ENCODE results near the gene CLSTN3. TPM values are rescaled to one million over a fixed set of nuclear protein-coding genes. Genes with fewer than 3 reads are reported as not detected.

Gene CLSTN3
- 8.9 and 18.0 TPM in 2 replicates for total RNA-seq
- polyA plus RNA-seq (2012) = 13.6 TPM

- DNase-seq (ENCODE audit: low read depth) = peak; percentile 72
These were observed at the start of gene CLSTN3 for GRCh38 chr12:7129872-7130691. CLSTN3 (plus strand) TSS chr12:7130371; CDS start chr12:7130649, 278 bp downstream.

- DNase-seq (ENCODE audit: low read depth) = no peak
These were observed 49.1 kb upstream of the CLSTN3 start for GRCh38 chr12:7081037-7081436.

- DNase-seq (ENCODE audit: low read depth) = no peak
These were observed 47.0 kb upstream of the CLSTN3 start for GRCh38 chr12:7083125-7083524.

- DNase-seq (ENCODE audit: low read depth) = no peak
These were observed 40.8 kb upstream of the CLSTN3 start for GRCh38 chr12:7089196-7089871.

GRCh38 chr12:7090222-7090998 lies 39.8 kb upstream of the CLSTN3 start:
- peak; percentile 92 for DNase-seq (ENCODE audit: low read depth)

- DNase-seq (ENCODE audit: low read depth) = no peak
These were observed 39.0 kb upstream of the CLSTN3 start for GRCh38 chr12:7091171-7091570.

- peak; percentile 93 for DNase-seq (ENCODE audit: low read depth)
These were observed 38.4 kb upstream of the CLSTN3 start for GRCh38 chr12:7091660-7092228.

- peak; percentile 90 for DNase-seq (ENCODE audit: low read depth)
These were observed 37.8 kb upstream of the CLSTN3 start, which contains the start of gene C1R for GRCh38 chr12:7092229-7092985. C1R (minus strand) TSS chr12:7092445; CDS start chr12:7092388, 57 bp downstream.

- DNase-seq (ENCODE audit: low read depth) = no peak
These were observed 37.1 kb upstream of the CLSTN3 start for GRCh38 chr12:7092986-7093460.

GRCh38 chr12:7093486-7093885 lies 36.7 kb upstream of the CLSTN3 start:
- DNase-seq (ENCODE audit: low read depth) = no peak

GRCh38 chr12:7093892-7094291 lies 36.3 kb upstream of the CLSTN3 start:
- no peak for DNase-seq (ENCODE audit: low read depth)

- DNase-seq (ENCODE audit: low read depth) = no peak
These were observed 33.9 kb upstream of the CLSTN3 start for GRCh38 chr12:7096006-7096932.

- DNase-seq (ENCODE audit: low read depth) = no peak
These were observed 33.2 kb upstream of the CLSTN3 start for GRCh38 chr12:7096979-7097378.

GRCh38 chr12:7099290-7099996 lies 30.7 kb upstream of the CLSTN3 start:
- no peak for DNase-seq (ENCODE audit: low read depth)

- DNase-seq (ENCODE audit: low read depth) = no peak
These were observed 29.9 kb upstream of the CLSTN3 start for GRCh38 chr12:7100239-7100638.

GRCh38 chr12:7101047-7101693 lies 29.0 kb upstream of the CLSTN3 start:
- DNase-seq (ENCODE audit: low read depth) = no peak

- no peak for DNase-seq (ENCODE audit: low read depth)
These were observed 28.5 kb upstream of the CLSTN3 start for GRCh38 chr12:7101694-7102131.

- no peak for DNase-seq (ENCODE audit: low read depth)
These were observed 27.6 kb upstream of the CLSTN3 start for GRCh38 chr12:7102582-7102981.

Measured in myocyte (in vitro differentiated cells).